NCI-H774 (cell line): ENCODE data around the gene ALDH3A2.
"Not testable (repeated sequence)": the region's sequence is repeated elsewhere in the genome, so short reads cannot be mapped to it uniquely, and the experiment has no call there.

ENCODE experiments used
- DNase-seq: peaks from one replicate; lab custom pipeline; 2025; lab: John Stamatoyannopoulos, UW

ALDH3A2 gene

GRCh38 chr17:19650826-19651225 is 2.3 kb downstream of the ALDH3A2 start:
- DNase-seq, result no peak

GRCh38 chr17:19651451-19652238 is 3.1 kb downstream of the ALDH3A2 start:
- DNase-seq, result no peak

- no peak for DNase-seq
These were observed 4.0 kb downstream of the ALDH3A2 start for GRCh38 chr17:19652595-19652994.

GRCh38 chr17:19654342-19654886 is 5.9 kb downstream of the ALDH3A2 start:
- no peak for DNase-seq

- no peak for DNase-seq
These were observed 6.3 kb downstream of the ALDH3A2 start for GRCh38 chr17:19654896-19655295.

GRCh38 chr17:19656336-19656735 is 7.8 kb downstream of the ALDH3A2 start:
- DNase-seq, result no peak

- DNase-seq, result no peak
These were observed 8.5 kb downstream of the ALDH3A2 start for GRCh38 chr17:19656851-19657581.

- no peak for DNase-seq
These were observed 11.0 kb downstream of the ALDH3A2 start for GRCh38 chr17:19659366-19660177.

- DNase-seq, result no peak
These were observed 11.8 kb downstream of the ALDH3A2 start for GRCh38 chr17:19660219-19660870.

- DNase-seq, result no peak
These were observed 12.6 kb downstream of the ALDH3A2 start for GRCh38 chr17:19661121-19661520.

- DNase-seq, result no peak
These were observed 14.5 kb downstream of the ALDH3A2 start for GRCh38 chr17:19663097-19663496.

GRCh38 chr17:19664136-19664820 is 15.7 kb downstream of the ALDH3A2 start:
- DNase-seq, result no peak

GRCh38 chr17:19664821-19665181 is 16.2 kb downstream of the ALDH3A2 start:
- DNase-seq, result no peak

GRCh38 chr17:19669680-19670079 is 21.1 kb downstream of the ALDH3A2 start:
- DNase-seq, result not testable (repeated sequence)

GRCh38 chr17:19670908-19671307 is 22.4 kb downstream of the ALDH3A2 start:
- no peak for DNase-seq

- no peak for DNase-seq
These were observed 22.9 kb downstream of the ALDH3A2 start for GRCh38 chr17:19671433-19671832.

- DNase-seq, result no peak
These were observed 23.6 kb downstream of the ALDH3A2 start for GRCh38 chr17:19672009-19672750.

- no peak for DNase-seq
These were observed 25.1 kb downstream of the ALDH3A2 start for GRCh38 chr17:19673623-19674022.

GRCh38 chr17:19676896-19677295 is 28.3 kb downstream of the ALDH3A2 start:
- DNase-seq, result no peak

- DNase-seq, result no peak
These were observed 29.3 kb downstream of the ALDH3A2 start for GRCh38 chr17:19677736-19678379.
